Sigmoid colon (tissue), 4 donors: Measurements from ENCODE around the gene POMGNT2.

ENCODE experiments used
- EP300 ChIP-seq, 4 donors: sonication (generic); formaldehyde crosslinking; IDR thresholded peaks; one replicate each; pipeline ENCODE4 v1.6.1; 2017; ENCODE audit warnings: antibody characterized with exemption in 4 of 4
- POLR2A ChIP-seq, 2 donors: fragments of 450-650 bp; IDR thresholded peaks; one replicate each; pipeline ENCODE4 v1.6.1; 2016; ENCODE audit warnings: antibody characterized with exemption in 2 of 2, mild to moderate bottlenecking in 2 of 2, moderate library complexity in 2 of 2
- POLR2AphosphoS5 ChIP-seq, 4 donors: sonication (generic); formaldehyde crosslinking; IDR thresholded peaks; one replicate each; pipeline ENCODE4 v1.6.1; 2017; ENCODE audit warnings: antibody characterized with exemption in 4 of 4
- TF ChIP-seq, protein P1 (sequence below), 4 experiments: fragments of 450-650 bp in 3 of 4; fragments of 200-600 bp in 1 of 4; IDR thresholded peaks; one replicate each; pipeline ENCODE4 v1.5.1; 2016 to 2019; ENCODE audit warnings: antibody characterized with exemption in 4 of 4, mild to moderate bottlenecking in 3 of 4, moderate library complexity in 2 of 4

- TF ChIP-seq EP300 (IDR thresholded peaks at IDR 0.05): no peak
- no peak for TF ChIP-seq POLR2A (IDR thresholded peaks at IDR 0.05)
- TF ChIP-seq, protein P1, sequence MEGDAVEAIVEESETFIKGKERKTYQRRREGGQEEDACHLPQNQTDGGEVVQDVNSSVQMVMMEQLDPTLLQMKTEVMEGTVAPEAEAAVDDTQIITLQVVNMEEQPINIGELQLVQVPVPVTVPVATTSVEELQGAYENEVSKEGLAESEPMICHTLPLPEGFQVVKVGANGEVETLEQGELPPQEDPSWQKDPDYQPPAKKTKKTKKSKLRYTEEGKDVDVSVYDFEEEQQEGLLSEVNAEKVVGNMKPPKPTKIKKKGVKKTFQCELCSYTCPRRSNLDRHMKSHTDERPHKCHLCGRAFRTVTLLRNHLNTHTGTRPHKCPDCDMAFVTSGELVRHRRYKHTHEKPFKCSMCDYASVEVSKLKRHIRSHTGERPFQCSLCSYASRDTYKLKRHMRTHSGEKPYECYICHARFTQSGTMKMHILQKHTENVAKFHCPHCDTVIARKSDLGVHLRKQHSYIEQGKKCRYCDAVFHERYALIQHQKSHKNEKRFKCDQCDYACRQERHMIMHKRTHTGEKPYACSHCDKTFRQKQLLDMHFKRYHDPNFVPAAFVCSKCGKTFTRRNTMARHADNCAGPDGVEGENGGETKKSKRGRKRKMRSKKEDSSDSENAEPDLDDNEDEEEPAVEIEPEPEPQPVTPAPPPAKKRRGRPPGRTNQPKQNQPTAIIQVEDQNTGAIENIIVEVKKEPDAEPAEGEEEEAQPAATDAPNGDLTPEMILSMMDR (IDR thresholded peaks at IDR 0.05): no peak
- no peak for TF ChIP-seq POLR2AphosphoS5 (IDR thresholded peaks at IDR 0.05)
These were observed 73.9 kb downstream of the POMGNT2 start for GRCh38 chr3:43031889-43032545.
